ENCODE data around the gene DGAT2. TPM values are rescaled to one million over a fixed set of nuclear protein-coding genes. Genes with fewer than 3 reads are reported as not detected.

The DGAT2 gene
- total RNA-seq, 1 donor from 2014 or later = 26.2 TPM

GRCh38 chr11:75778962-75779361 is 10.4 kb downstream of the DGAT2 start:
- no peak for DNase-seq (ENCODE audit: low spot score in 2 of 2)
- H3K27ac ChIP-seq = no peak overlapping the region
- TF ChIP-seq CTCF (IDR thresholded peaks at IDR 0.05) = no peak
- no peaks in the 10 kb centered on the region for H3K36me3 ChIP-seq
- H3K4me1 ChIP-seq = no peaks in the 10 kb centered on the region
- intact Hi-C loops (cut with DNase I) = no loop called here
- H3K9me3 ChIP-seq = no peaks in the 10 kb centered on the region
- no peak overlapping the region for H3K4me3 ChIP-seq
- H3K27me3 ChIP-seq = no peaks in the 10 kb centered on the region

- Histone ChIP-seq H3K36me3 (no peaks in the 10 kb centered on the region), H3K27ac (no peak overlapping the region), H3K27me3 (no peaks in the 10 kb centered on the region), H3K4me1 (no peaks in the 10 kb centered on the region), H3K4me3 (no peak overlapping the region), H3K9me3 (no peaks in the 10 kb centered on the region)
- DNase-seq (ENCODE audit: low spot score in 2 of 2) = no peak
- intact Hi-C loops (cut with DNase I) = no loop called here
- TF ChIP-seq CTCF (IDR thresholded peaks at IDR 0.05) = no peak
Observed at GRCh38 chr11:75779960-75780359, 11.4 kb downstream of the DGAT2 start.

GRCh38 chr11:75780888-75781287 is 12.3 kb downstream of the DGAT2 start:
- H3K36me3 ChIP-seq = no peaks in the 10 kb centered on the region
- no peaks in the 10 kb centered on the region for H3K4me1 ChIP-seq
- no peak overlapping the region for H3K27ac ChIP-seq
- no peak for TF ChIP-seq CTCF (IDR thresholded peaks at IDR 0.05)
- no peak overlapping the region for H3K4me3 ChIP-seq
- H3K9me3 ChIP-seq = no peaks in the 10 kb centered on the region
- intact Hi-C loops (cut with DNase I) = no loop called here
- H3K27me3 ChIP-seq = no peaks in the 10 kb centered on the region
- no peak for DNase-seq (ENCODE audit: low spot score in 2 of 2)

- H3K4me1 ChIP-seq = no peaks in the 10 kb centered on the region
- intact Hi-C loops (cut with DNase I) = no loop called here
- TF ChIP-seq CTCF (IDR thresholded peaks at IDR 0.05) = no peak
- no peak overlapping the region for H3K4me3 ChIP-seq
- H3K27ac ChIP-seq = no peak overlapping the region
- H3K27me3 ChIP-seq = no peaks in the 10 kb centered on the region
- no peak for DNase-seq (ENCODE audit: low spot score in 2 of 2)
- H3K36me3 ChIP-seq = no peaks in the 10 kb centered on the region
- no peaks in the 10 kb centered on the region for H3K9me3 ChIP-seq
Observed at GRCh38 chr11:75781296-75781695, 12.7 kb downstream of the DGAT2 start.

- no peaks in the 10 kb centered on the region for H3K4me1 ChIP-seq
- no peak overlapping the region for H3K27ac ChIP-seq
- no peak for DNase-seq (ENCODE audit: low spot score in 2 of 2)
- intact Hi-C loops (cut with DNase I) = no loop called here
- no peak overlapping the region for H3K4me3 ChIP-seq
- no peaks in the 10 kb centered on the region for H3K9me3 ChIP-seq
- H3K36me3 ChIP-seq = no peaks in the 10 kb centered on the region
- H3K27me3 ChIP-seq = no peaks in the 10 kb centered on the region
- no peak for TF ChIP-seq CTCF (IDR thresholded peaks at IDR 0.05)
Observed at GRCh38 chr11:75781831-75782230, 13.3 kb downstream of the DGAT2 start.

- H3K4me1 ChIP-seq = no peaks in the 10 kb centered on the region
- intact Hi-C loops (cut with DNase I) = no loop called here
- no peaks in the 10 kb centered on the region for H3K36me3 ChIP-seq
- no peaks in the 10 kb centered on the region for H3K9me3 ChIP-seq
- DNase-seq (ENCODE audit: low spot score in 2 of 2) = no peak
- H3K4me3 ChIP-seq = no peak overlapping the region
- H3K27me3 ChIP-seq = no peaks in the 10 kb centered on the region
- TF ChIP-seq CTCF (IDR thresholded peaks at IDR 0.05) = no peak
- no peak overlapping the region for H3K27ac ChIP-seq
Observed at GRCh38 chr11:75782540-75783263, 14.1 kb downstream of the DGAT2 start.
